ENCODE measurements around the gene RPLP2. TPM values are rescaled to one million over a fixed set of nuclear protein-coding genes. Genes with fewer than 3 reads are reported as not detected.

RPLP2 gene
- total and polyA plus RNA-seq, 2 donors (not counting 1 experiment from before 2014, with no cell fraction given) = 525 to 3,947 TPM

DNA sequence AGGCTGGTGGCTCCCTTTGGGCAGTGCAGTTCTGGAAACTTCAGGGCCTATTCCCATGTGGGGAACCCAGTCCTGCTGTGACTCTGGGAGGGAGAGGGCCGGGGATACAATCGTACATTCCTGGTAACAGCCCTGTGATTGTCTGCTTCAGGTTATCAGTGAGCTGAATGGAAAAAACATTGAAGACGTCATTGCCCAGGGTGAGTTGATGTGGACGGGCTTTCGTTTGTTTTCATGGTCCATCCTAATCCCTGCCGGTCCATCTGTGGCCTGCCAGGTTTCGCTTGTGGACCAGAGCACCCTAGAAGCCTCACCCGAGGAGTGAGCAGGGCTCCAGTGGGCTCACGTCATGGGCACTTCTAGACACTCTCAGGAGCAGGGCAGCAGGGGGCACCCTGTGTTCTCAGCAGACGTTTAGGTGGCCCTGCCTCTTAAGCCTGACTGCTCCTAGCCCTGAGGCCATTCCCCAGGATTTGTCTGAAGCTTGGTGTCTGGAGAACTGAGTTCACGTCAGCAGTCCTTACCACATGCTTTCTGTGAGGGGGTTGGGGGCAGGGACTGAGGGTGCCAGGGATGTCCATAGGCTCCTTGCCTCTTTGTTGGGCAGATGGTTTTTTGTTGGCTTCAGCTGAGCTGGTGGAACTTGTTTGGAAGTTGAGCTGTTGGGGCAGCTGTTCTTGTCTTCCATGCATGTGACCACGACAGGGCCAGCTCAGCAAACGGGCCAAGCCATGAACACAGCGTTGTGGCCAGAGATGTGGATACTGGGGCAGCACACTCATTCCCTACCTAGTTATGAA lies 1.9 kb downstream of the RPLP2 start:
- Histone ChIP-seq H3K9ac (ENCODE audit: low read length) (no peak overlapping the region), H3K79me2 (ENCODE audit: control insufficient read depth, insufficient read depth, low read length) (peaks cover 27% of the 10 kb centered on the region), H3K4me3 (ENCODE audit: control extremely low read depth in 1 of 5, extremely low read depth in 1 of 5, insufficient read depth in 1 of 5, low read depth in 2 of 5, low read length in 4 of 5) (no peak overlapping the region), H3K4me1 (ENCODE audit: control insufficient read depth in 2 of 2, insufficient read depth in 2 of 2, low read length in 2 of 2) (peaks cover 21 to 26% of the 10 kb centered on the region in 2 donors), H4K20me1 (ENCODE audit: control insufficient read depth, insufficient read depth, low read length, poor library complexity, severe bottlenecking) (peaks cover 36% of the 10 kb centered on the region), H3K27me3 (replicated peaks in 1 of 4; ENCODE audit: control extremely low read depth in 1 of 4, control insufficient read depth in 3 of 4, insufficient read depth in 4 of 4, low read length in 3 of 4) (no peaks in the 10 kb centered on the region), H3K9me3 (ENCODE audit: control extremely low read depth in 1 of 3, control insufficient read depth in 2 of 3, insufficient read depth in 1 of 3, low read length in 2 of 3) (no peaks in the 10 kb centered on the region), H2AFZ (ENCODE audit: insufficient read depth, low read depth, low read length, poor library complexity, severe bottlenecking) (no peak overlapping the region), H3K27ac (ENCODE audit: low read length in 2 of 2) (peak overlapping the region in 1 of 2 donors; percentile 94), H3K36me3 (replicated peaks in 1 of 2; ENCODE audit: control extremely low read depth in 1 of 2, control insufficient read depth in 1 of 2, extremely low read depth in 1 of 2, insufficient read depth in 2 of 2, low read length in 1 of 2) (peaks cover 2 to 24% of the 10 kb centered on the region in 2 experiments), H3K4me2 (replicated peaks; ENCODE audit: low read depth, low read length, poor library complexity, severe bottlenecking) (peak overlapping the region; percentile 87)
- peaks cover 36% of the 10 kb centered on the region for H3K4me1 Mint-ChIP-seq
- TF ChIP-seq EZH2 (IDR thresholded peaks at IDR 0.05; ENCODE audit: borderline replicate concordance, insufficient read depth, low read depth, low read length, poor library complexity, severe bottlenecking) = no peak
- TF ChIP-seq, protein P1, sequence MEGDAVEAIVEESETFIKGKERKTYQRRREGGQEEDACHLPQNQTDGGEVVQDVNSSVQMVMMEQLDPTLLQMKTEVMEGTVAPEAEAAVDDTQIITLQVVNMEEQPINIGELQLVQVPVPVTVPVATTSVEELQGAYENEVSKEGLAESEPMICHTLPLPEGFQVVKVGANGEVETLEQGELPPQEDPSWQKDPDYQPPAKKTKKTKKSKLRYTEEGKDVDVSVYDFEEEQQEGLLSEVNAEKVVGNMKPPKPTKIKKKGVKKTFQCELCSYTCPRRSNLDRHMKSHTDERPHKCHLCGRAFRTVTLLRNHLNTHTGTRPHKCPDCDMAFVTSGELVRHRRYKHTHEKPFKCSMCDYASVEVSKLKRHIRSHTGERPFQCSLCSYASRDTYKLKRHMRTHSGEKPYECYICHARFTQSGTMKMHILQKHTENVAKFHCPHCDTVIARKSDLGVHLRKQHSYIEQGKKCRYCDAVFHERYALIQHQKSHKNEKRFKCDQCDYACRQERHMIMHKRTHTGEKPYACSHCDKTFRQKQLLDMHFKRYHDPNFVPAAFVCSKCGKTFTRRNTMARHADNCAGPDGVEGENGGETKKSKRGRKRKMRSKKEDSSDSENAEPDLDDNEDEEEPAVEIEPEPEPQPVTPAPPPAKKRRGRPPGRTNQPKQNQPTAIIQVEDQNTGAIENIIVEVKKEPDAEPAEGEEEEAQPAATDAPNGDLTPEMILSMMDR (IDR thresholded peaks at IDR 0.05) = no peak
- H3K27ac Mint-ChIP-seq = peak overlapping the region; percentile 37
- ATAC-seq (ENCODE audit: low read depth) (no peak), DNase-seq (no peak)
- no peaks in the 10 kb centered on the region for H3K9me3 Mint-ChIP-seq (ENCODE audit: insufficient read depth)
- WGBS (ENCODE audit: insufficient coverage) = 81% methylated on average over 12 of the region's 14 CpGs
- intact Hi-C loops (cut with micrococcal nuclease) = no loop called here
- CTCF ChIA-PET = interaction anchor here (0.9 to 1.3 kb wide), 2 partner anchors 8 to 17 kb away, joined by 3 read pairs; partner anchors contain the start of gene PNPLA2
- H3K27me3 Mint-ChIP-seq = no peaks in the 10 kb centered on the region
- H3K4me3 Mint-ChIP-seq = peak overlapping the region; percentile 82
- POLR2A ChIA-PET = interaction anchor here (0.7 kb wide), 1 partner anchor 171 kb away, joined by 3 read pairs; no protein-coding TSS in a partner anchor

DNA sequence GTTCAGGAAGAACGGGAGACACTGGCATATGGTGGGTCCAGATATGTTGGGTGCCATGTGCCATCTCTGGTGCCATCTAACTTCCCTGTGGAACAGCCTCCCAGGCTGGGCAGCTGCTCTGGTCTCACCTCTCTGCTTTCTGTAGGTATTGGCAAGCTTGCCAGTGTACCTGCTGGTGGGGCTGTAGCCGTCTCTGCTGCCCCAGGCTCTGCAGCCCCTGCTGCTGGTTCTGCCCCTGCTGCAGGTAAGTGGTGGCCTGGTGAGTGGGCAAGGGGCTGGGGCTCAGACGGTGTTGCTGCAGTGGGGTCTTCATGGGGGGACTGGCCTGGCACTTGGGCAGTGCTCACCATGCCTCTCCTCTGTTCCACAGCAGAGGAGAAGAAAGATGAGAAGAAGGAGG lies 2.6 kb downstream of the RPLP2 start:
- H3K4me2 ChIP-seq (replicated peaks; ENCODE audit: low read depth, low read length, poor library complexity, severe bottlenecking) = no peak overlapping the region
- peaks cover 27% of the 10 kb centered on the region for H3K79me2 ChIP-seq (ENCODE audit: control insufficient read depth, insufficient read depth, low read length)
- H3K27ac Mint-ChIP-seq = peak overlapping the region; percentile 53
- no peaks in the 10 kb centered on the region for H3K27me3 Mint-ChIP-seq
- DNase-seq (no peak), ATAC-seq (ENCODE audit: low read depth) (no peak)
- H3K9me3 Mint-ChIP-seq (ENCODE audit: insufficient read depth) = no peaks in the 10 kb centered on the region
- H3K27ac ChIP-seq (ENCODE audit: low read length in 2 of 2) = no peak overlapping the region
- 100% methylated on average over 2 of the region's 3 CpGs for WGBS (ENCODE audit: insufficient coverage)
- H3K9ac ChIP-seq (ENCODE audit: low read length) = no peak overlapping the region
- H3K4me1 Mint-ChIP-seq = peaks cover 36% of the 10 kb centered on the region
- intact Hi-C loops (cut with micrococcal nuclease) = no loop called here
- H3K4me3 Mint-ChIP-seq = peak overlapping the region; percentile 49
- H3K4me3 ChIP-seq (ENCODE audit: control extremely low read depth in 1 of 5, extremely low read depth in 1 of 5, insufficient read depth in 1 of 5, low read depth in 2 of 5, low read length in 4 of 5) = no peak overlapping the region
- TF ChIP-seq, protein P1 (IDR thresholded peaks at IDR 0.05) = no peak
- no peak for TF ChIP-seq EZH2 (IDR thresholded peaks at IDR 0.05; ENCODE audit: borderline replicate concordance, insufficient read depth, low read depth, low read length, poor library complexity, severe bottlenecking)
- peaks cover 36% of the 10 kb centered on the region for H4K20me1 ChIP-seq (ENCODE audit: control insufficient read depth, insufficient read depth, low read length, poor library complexity, severe bottlenecking)
- H3K27me3 ChIP-seq (replicated peaks in 1 of 4; ENCODE audit: control extremely low read depth in 1 of 4, control insufficient read depth in 3 of 4, insufficient read depth in 4 of 4, low read length in 3 of 4) = no peaks in the 10 kb centered on the region
- H2AFZ ChIP-seq (ENCODE audit: insufficient read depth, low read depth, low read length, poor library complexity, severe bottlenecking) = no peak overlapping the region
- H3K9me3 ChIP-seq (ENCODE audit: control extremely low read depth in 1 of 3, control insufficient read depth in 2 of 3, insufficient read depth in 1 of 3, low read length in 2 of 3) = no peaks in the 10 kb centered on the region
- CTCF ChIA-PET = interaction anchor here (0.9 kb wide), 1 partner anchor 16 kb away, joined by 3 read pairs; no protein-coding TSS in a partner anchor
- POLR2A ChIA-PET = no interaction called here
- H3K4me1 ChIP-seq (ENCODE audit: control insufficient read depth in 2 of 2, insufficient read depth in 2 of 2, low read length in 2 of 2) = peaks cover 21 to 26% of the 10 kb centered on the region in 2 donors
- peaks cover 2 to 24% of the 10 kb centered on the region in 2 experiments for H3K36me3 ChIP-seq (replicated peaks in 1 of 2; ENCODE audit: control extremely low read depth in 1 of 2, control insufficient read depth in 1 of 2, extremely low read depth in 1 of 2, insufficient read depth in 2 of 2, low read length in 1 of 2)
